Natural killer cell treated with Interleukin-12 subunit alpha and Interleukin-12 subunit beta and Interleukin-15 and Interleukin-18, amount 100 ng/mL, for 72 hours (primary cell): ENCODE results near the gene RBBP4. TPM values are rescaled to one million over a fixed set of nuclear protein-coding genes. Genes with fewer than 3 reads are reported as not detected.
"Not testable (repeated sequence)": the region's sequence is repeated elsewhere in the genome, so short reads cannot be mapped to it uniquely, and the experiment has no call there.

Source experiments
- ATAC-seq, 2 donors: fragments of 150-1000 bp; cut with Tn5 transposase in 1 of 2; sonication (Bioruptor Pico), chemical (Tn5 transposase) in 1 of 2; 2 replicates each; pipeline ENCODE4 v1.10.0; 2021
- DNase-seq: peaks from one replicate; pipeline ENCODE4 v3.0.0; 2022; ENCODE audit warnings: low spot score
- H3K27ac Mint-ChIP-seq, 2 donors: 1 replicate in 1 of 2; 2 replicates in 1 of 2; pipeline ENCODE4 v1.8.0; 2022; ENCODE audit warnings: mixed read lengths in 2 of 2, mild to moderate bottlenecking in 1 of 2, moderate library complexity in 1 of 2
- H3K27me3 Mint-ChIP-seq, 2 donors: 1 replicate in 1 of 2; 2 replicates in 1 of 2; pipeline ENCODE4 v1.8.0; 2022; ENCODE audit warnings: mixed read lengths in 2 of 2
- H3K36me3 Mint-ChIP-seq: one replicate; pipeline ENCODE4 v1.8.0; 2022; ENCODE audit warnings: mixed read lengths
- H3K4me1 Mint-ChIP-seq, 2 donors: 1 replicate in 1 of 2; 2 replicates in 1 of 2; pipeline ENCODE4 v1.8.0; 2022; ENCODE audit warnings: low read depth in 2 of 2, mixed read lengths in 2 of 2, mild to moderate bottlenecking in 1 of 2
- H3K4me3 Mint-ChIP-seq: one replicate; pipeline ENCODE4 v1.8.0; 2022; ENCODE audit warnings: mixed read lengths
- H3K9me3 Mint-ChIP-seq: 2 replicates; pipeline ENCODE4 v1.8.0; 2022; ENCODE audit warnings: mixed read lengths
- total RNA-seq, 2 donors: library from RNA; stranded (reverse); gene quantifications; one replicate each; pipeline ENCODE4 v1.2.3, GENCODE V29; 2022

The RBBP4 gene
- total RNA-seq, 2 donors from 2014 or later = 228 to 244 TPM

- Mint-ChIP-seq H3K27me3 (no peaks in the 10 kb centered on the region), H3K4me1 (peaks cover 31 to 33% of the 10 kb centered on the region in 2 donors), H3K9me3 (no peaks in the 10 kb centered on the region), H3K36me3 (peaks cover 9% of the 10 kb centered on the region), H3K4me3 (no peak overlapping the region), H3K27ac (no peak overlapping the region)
- DNase-seq (no peak), ATAC-seq (no peak)
Observed at GRCh38 chr1:32626176-32626575, 24.8 kb upstream of the RBBP4 start.

DNA sequence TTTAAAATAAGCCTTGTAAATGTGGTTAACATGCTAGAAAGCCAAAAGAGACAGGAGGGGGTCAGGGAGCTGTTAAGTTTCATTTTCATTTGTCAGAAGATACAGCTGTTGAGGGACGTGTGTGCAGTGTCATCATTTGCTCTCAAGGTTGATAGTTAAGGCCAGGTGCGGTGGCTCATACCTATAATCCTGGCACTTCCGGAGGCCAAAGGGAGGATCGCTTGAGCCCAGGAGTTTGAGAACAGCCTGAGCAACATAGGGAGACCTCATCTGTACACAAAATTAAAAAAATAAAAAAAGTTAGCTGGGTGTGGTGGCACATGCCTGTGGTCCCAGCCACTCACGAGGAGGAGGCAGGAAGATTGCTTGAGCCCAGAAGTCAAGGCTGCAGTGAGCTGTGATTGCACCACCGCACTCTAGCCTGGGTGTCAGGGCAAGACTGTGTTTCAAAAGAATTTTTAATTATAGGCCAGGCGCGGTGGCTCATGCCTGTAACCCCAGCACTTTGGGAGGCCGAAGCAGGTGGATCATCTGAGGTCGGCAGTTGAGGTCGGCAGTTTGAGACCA lies 23.3 kb upstream of the RBBP4 start:
- Mint-ChIP-seq H3K4me1 (peaks cover 27 to 31% of the 10 kb centered on the region in 2 donors), H3K27me3 (no peaks in the 10 kb centered on the region), H3K9me3 (no peaks in the 10 kb centered on the region), H3K4me3 (peak overlapping the region; percentile 81), H3K27ac (peak overlapping the region; percentile 96 to 97), H3K36me3 (peaks cover 9% of the 10 kb centered on the region)
- DNase-seq = peak; percentile 63
- peak; percentile 83 to 86 for ATAC-seq

GRCh38 chr1:32630173-32630572 lies 20.8 kb upstream of the RBBP4 start:
- H3K27me3 Mint-ChIP-seq, DNase-seq, ATAC-seq, H3K27ac Mint-ChIP-seq, H3K36me3 Mint-ChIP-seq, H3K4me3 Mint-ChIP-seq, H3K9me3 Mint-ChIP-seq: not testable (repeated sequence)
- peaks cover 10 to 14% of the 10 kb centered on the region in 2 donors for H3K4me1 Mint-ChIP-seq

- no peak for DNase-seq
- Mint-ChIP-seq H3K4me3 (no peak overlapping the region), H3K27ac (peak overlapping the region in 1 of 2 donors; percentile 1), H3K4me1 (peaks cover 7 to 11% of the 10 kb centered on the region in 2 donors), H3K9me3 (no peaks in the 10 kb centered on the region), H3K27me3 (no peaks in the 10 kb centered on the region), H3K36me3 (peaks cover 5% of the 10 kb centered on the region)
- no peak for ATAC-seq
Observed at GRCh38 chr1:32632829-32633228, 18.2 kb upstream of the RBBP4 start.

DNA sequence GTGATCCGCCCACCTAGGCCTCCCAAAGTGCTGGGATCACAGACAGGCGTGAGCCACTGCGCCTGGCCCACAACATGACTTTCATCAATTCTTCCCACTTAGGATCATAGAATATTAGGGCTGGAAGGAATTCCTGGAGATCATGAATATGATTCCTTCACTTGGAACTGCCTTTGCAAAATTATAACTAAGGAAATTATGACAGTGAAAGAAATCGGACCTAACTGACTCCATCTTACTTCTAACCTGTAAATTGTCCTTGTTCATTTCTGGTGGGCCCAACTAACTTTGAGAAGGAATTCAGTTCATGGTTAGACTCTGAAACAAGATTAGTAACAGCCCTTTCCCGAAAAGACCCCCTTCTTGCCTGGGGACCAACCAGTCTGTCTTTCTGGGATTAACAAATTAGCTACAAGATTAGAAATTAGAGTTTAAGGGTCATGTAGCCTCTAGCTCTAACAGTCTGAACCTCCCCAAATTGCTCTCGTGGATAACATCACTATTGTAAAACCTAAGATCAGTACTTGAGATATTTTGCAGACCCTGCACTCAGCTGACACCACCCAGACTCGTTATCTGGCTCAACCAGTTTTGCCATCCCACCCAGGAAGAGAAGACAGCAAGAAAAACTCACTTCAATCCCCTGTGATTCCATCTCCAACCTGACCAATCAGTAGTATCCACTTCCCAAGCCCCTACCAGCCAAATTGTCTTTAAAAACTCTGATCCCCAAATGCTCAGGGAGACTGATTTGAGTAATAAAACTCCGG lies 15.3 kb upstream of the RBBP4 start:
- Mint-ChIP-seq H3K36me3 (peaks cover 5% of the 10 kb centered on the region), H3K27me3 (no peaks in the 10 kb centered on the region), H3K4me3 (no peak overlapping the region), H3K9me3 (no peaks in the 10 kb centered on the region), H3K27ac (peak overlapping the region in 1 of 2 donors; percentile 49), H3K4me1 (peaks cover 4 to 11% of the 10 kb centered on the region in 2 donors)
- ATAC-seq = no peak
- no peak for DNase-seq

DNA sequence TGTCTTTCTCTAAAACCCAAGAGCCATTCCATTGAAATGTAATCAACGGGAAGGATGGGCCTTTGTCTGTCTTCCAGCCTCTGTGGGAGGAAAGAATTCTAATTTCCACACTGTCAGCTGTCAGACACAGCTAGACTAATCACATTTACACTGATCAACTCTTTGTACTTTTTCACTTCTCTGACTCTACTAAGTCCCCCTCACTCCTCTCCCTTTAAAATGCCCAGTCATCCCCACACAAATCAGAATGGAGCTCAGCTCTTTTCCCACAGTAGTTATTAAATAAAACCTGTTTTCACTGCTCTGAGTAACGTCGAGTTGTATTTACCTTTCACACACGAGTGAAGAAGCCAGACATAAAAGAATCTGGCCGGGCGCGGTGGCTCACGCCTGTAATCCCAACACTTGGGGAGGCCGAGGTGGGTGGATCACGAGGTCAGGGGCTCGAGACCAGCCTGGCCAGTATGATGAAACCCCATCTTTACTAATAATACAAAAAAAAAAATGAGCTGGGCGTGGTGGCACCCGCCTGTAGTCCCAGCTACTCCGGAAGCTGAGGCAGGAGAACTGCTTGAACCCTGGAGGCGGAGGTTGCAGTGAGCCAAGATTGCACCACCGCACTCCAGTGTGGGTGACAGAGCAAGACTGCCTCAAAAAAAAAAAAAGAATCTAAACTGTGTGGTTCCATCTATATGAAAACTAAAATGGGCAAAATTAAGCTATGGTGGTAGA lies 13.9 kb upstream of the RBBP4 start:
- H3K27ac Mint-ChIP-seq = peak overlapping the region in 1 of 2 donors; percentile 49
- no peaks in the 10 kb centered on the region for H3K27me3 Mint-ChIP-seq

GRCh38 chr1:32639489-32640075 lies 11.4 kb upstream of the RBBP4 start:
- no peak for ATAC-seq
- Mint-ChIP-seq H3K4me3 (no peak overlapping the region), H3K27me3 (no peaks in the 10 kb centered on the region), H3K27ac (no peak overlapping the region), H3K36me3 (no peaks in the 10 kb centered on the region), H3K4me1 (peaks cover 4 to 13% of the 10 kb centered on the region in 2 donors), H3K9me3 (no peaks in the 10 kb centered on the region)
- DNase-seq = no peak

More for the DNA sequence above, 13.9 kb upstream of the RBBP4 start:
- DNase-seq (no peak), ATAC-seq (no peak)
- H3K9me3 Mint-ChIP-seq = no peaks in the 10 kb centered on the region
- peaks cover 4 to 11% of the 10 kb centered on the region in 2 donors for H3K4me1 Mint-ChIP-seq
- H3K36me3 Mint-ChIP-seq = peaks cover 5% of the 10 kb centered on the region
- H3K4me3 Mint-ChIP-seq = no peak overlapping the region

- not testable (repeated sequence) for H3K9me3 Mint-ChIP-seq, H3K27ac Mint-ChIP-seq, H3K4me3 Mint-ChIP-seq
Observed at GRCh38 chr1:32642292-32642827, 8.6 kb upstream of the RBBP4 start.

DNA sequence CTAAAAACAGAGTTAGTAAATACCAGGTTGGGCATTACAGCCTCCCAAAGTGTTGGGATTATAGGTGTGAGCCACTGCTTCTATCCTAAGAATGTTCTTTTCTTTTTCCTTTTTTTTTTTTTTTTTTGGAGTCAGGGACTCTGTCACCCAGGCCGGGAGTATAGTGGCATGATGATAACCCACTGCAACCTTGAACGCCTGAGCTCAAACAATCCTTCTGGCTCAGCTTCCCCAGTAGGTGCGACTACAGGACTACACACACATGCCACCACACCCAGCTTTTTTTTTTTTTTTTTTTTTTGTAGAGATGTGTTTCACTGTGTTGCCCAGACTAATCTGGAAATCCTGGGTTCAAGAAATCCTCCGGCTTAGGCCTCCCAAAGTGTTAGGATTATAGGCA lies 6.6 kb upstream of the RBBP4 start:
- Mint-ChIP-seq H3K27ac (no peak overlapping the region), H3K4me3 (no peak overlapping the region), H3K4me1 (peaks cover 9 to 16% of the 10 kb centered on the region in 2 donors), H3K36me3 (no peaks in the 10 kb centered on the region), H3K27me3 (no peaks in the 10 kb centered on the region), H3K9me3 (no peaks in the 10 kb centered on the region)
- DNase-seq = no peak
- ATAC-seq = no peak

More at GRCh38 chr1:32642292-32642827, 8.6 kb upstream of the RBBP4 start:
- ATAC-seq, H3K4me1 Mint-ChIP-seq, H3K36me3 Mint-ChIP-seq, H3K27me3 Mint-ChIP-seq, DNase-seq: not testable (repeated sequence)

DNA sequence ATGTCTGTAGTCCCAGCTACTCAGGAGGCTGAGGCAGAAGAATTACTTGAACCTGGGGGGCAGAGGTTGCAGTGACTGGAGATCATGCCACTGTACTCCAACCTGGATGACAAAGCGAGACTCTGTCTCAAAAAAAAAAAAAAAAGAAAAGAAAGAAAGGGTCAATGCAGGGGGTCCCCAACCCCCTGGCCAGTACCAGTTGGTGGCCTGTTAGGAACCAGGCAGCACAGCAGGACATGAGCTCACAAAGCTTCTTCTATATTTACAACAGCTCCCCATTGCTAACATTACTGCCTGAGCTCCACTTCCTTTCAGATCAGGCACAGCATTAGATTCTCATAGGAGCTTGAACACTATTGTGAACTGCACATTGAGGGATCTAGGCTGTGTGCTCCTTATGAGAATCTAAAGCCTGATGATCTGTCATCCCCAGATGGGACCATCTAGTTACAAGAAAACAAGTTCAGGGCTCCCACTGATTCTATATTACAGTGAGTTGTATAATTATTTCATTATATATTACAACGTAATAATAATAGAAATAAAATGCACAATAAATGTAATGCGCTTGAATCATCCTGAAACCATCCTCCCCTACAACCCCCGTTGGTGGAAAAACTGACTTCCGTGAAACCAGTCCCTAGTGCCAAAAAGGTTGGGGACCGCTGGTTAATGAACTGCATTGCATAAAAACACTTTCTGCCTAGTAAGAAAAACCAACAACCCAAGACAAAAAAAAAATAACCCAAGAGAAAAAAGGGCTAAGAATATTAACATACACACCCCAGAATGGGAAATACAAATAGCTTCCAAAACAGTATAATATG lies 3.5 kb upstream of the RBBP4 start:
- Mint-ChIP-seq H3K36me3 (peaks cover 11% of the 10 kb centered on the region), H3K4me3 (peak overlapping the region; percentile 99), H3K27me3 (no peaks in the 10 kb centered on the region), H3K4me1 (peaks cover 18 to 30% of the 10 kb centered on the region in 2 donors), H3K27ac (peak overlapping the region in 1 of 2 donors; percentile 48), H3K9me3 (no peaks in the 10 kb centered on the region)
- DNase-seq (no peak), ATAC-seq (no peak)

- Mint-ChIP-seq H3K27ac (peak within 1 kb of the TSS; percentile 97 to 100), H3K4me1 (peaks cover 29 to 42% of the 10 kb centered on the region in 2 donors), H3K4me3 (peak within 1 kb of the TSS; percentile 99), H3K9me3 (no peaks in the 10 kb centered on the region), H3K36me3 (peaks cover 13% of the 10 kb centered on the region), H3K27me3 (no peaks in the 10 kb centered on the region)
- DNase-seq = peak; percentile 95
- ATAC-seq = peak; percentile 85 to 88
Observed at GRCh38 chr1:32650248-32650751, 708 bp upstream of the RBBP4 start, which contains the start of gene ZBTB8OS. TSS of gene ZBTB8OS (minus strand) at chr1:32650550. CDS start at chr1:32650529, 21 bp downstream.

DNA sequence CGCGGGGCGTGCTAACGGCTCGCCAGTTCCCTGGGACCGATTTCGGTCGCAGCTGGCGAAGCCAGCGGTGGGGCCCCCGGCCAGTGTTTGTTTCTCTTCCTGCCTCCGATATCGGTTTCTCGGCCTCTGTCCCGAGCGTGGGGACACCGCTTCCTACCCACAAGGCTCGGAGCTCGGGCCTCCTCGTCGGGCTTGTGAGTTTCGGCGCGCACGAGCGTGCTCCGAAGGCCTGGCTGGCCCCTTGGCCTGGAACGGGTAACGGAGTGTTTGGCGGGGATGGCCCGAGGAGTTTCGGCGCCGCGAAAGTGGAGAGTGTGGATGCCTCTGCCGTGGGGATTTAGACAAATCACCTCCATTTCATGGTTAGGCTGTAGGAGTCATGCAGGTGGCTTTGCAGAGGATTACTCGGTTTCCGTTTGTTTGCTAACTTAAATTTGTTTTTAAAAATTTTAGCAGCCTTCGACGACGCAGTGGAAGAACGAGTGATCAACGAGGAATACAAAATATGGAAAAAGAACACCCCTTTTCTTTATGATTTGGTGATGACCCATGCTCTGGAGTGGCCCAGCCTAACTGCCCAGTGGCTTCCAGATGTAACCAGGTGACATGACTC lies 559 bp downstream of the RBBP4 start:
- Mint-ChIP-seq H3K27ac (peak overlapping the region; percentile 97 to 100), H3K4me1 (peaks cover 35 to 50% of the 10 kb centered on the region in 2 donors), H3K9me3 (no peaks in the 10 kb centered on the region), H3K4me3 (peak overlapping the region; percentile 99), H3K36me3 (peaks cover 19% of the 10 kb centered on the region), H3K27me3 (no peaks in the 10 kb centered on the region)
- DNase-seq (no peak), ATAC-seq (no peak)
